BLaER1 (cell line): ENCODE measurements around the gene LMNTD1.

Experiments used
- H3K27ac ChIP-seq: shearing (Covaris generic); formaldehyde crosslinking; 2 replicates; pipeline ENCODE4 v1.8.1; 2022
- H3K27me3 ChIP-seq: shearing (Covaris generic); formaldehyde crosslinking; 2 replicates; pipeline ENCODE4 v1.8.1; 2022
- H3K36me3 ChIP-seq: shearing (Covaris generic); formaldehyde crosslinking; 2 replicates; pipeline ENCODE4 v1.8.1; 2022
- H3K4me1 ChIP-seq: shearing (Covaris generic); formaldehyde crosslinking; 2 replicates; pipeline ENCODE4 v1.8.1; 2022
- H3K4me2 ChIP-seq: shearing (Covaris generic); formaldehyde crosslinking; 2 replicates; pipeline ENCODE4 v1.8.1; 2022
- H3K4me3 ChIP-seq: shearing (Covaris generic); formaldehyde crosslinking; 2 replicates; pipeline ENCODE4 v1.8.1; 2022
- H3K9ac ChIP-seq: shearing (Covaris generic); formaldehyde crosslinking; 2 replicates; pipeline ENCODE4 v1.8.1; 2022
- H3K9me3 ChIP-seq: shearing (Covaris generic); formaldehyde crosslinking; 2 replicates; pipeline ENCODE4 v1.8.1; 2022
- H4K20me1 ChIP-seq: shearing (Covaris generic); formaldehyde crosslinking; 2 replicates; pipeline ENCODE4 v1.8.1; 2022
- Cebpa-rat ChIP-seq: shearing (Covaris generic); IDR thresholded peaks from 2 replicates; pipeline ENCODE4 v1.8.1; 2022

The LMNTD1 gene

GRCh38 chr12:25521625-25522256 is 31.3 kb downstream of the LMNTD1 start:
- Histone ChIP-seq H3K4me2 (no peak overlapping the region), H3K27me3 (no peaks in the 10 kb centered on the region), H3K9ac (no peak overlapping the region), H3K9me3 (no peaks in the 10 kb centered on the region), H3K27ac (no peak overlapping the region), H3K4me1 (no peaks in the 10 kb centered on the region), H3K4me3 (no peak overlapping the region), H3K36me3 (no peaks in the 10 kb centered on the region), H4K20me1 (no peaks in the 10 kb centered on the region)
- no peak for TF ChIP-seq Cebpa-rat

GRCh38 chr12:25518512-25518911 is 34.6 kb downstream of the LMNTD1 start:
- Histone ChIP-seq H3K4me1 (no peaks in the 10 kb centered on the region), H3K27ac (no peak overlapping the region), H3K9me3 (no peaks in the 10 kb centered on the region), H3K9ac (no peak overlapping the region), H3K4me3 (no peak overlapping the region), H4K20me1 (no peaks in the 10 kb centered on the region), H3K36me3 (no peaks in the 10 kb centered on the region), H3K27me3 (no peaks in the 10 kb centered on the region), H3K4me2 (no peak overlapping the region)
- no peak for TF ChIP-seq Cebpa-rat

- no peak for TF ChIP-seq Cebpa-rat
- H3K27ac ChIP-seq = no peak overlapping the region
Measured at GRCh38 chr12:25504744-25505143, 48.3 kb downstream of the LMNTD1 start.

GRCh38 chr12:25503666-25504065 is 49.4 kb downstream of the LMNTD1 start:
- Histone ChIP-seq H3K9ac (no peak overlapping the region), H3K27me3 (no peaks in the 10 kb centered on the region), H3K36me3 (no peaks in the 10 kb centered on the region), H3K4me2 (no peak overlapping the region), H3K9me3 (peaks cover 1% of the 10 kb centered on the region; the same call in 1 of the 2 replicates), H3K4me1 (no peaks in the 10 kb centered on the region), H3K4me3 (no peak overlapping the region), H3K27ac (no peak overlapping the region), H4K20me1 (no peaks in the 10 kb centered on the region)
- no peak for TF ChIP-seq Cebpa-rat

More at GRCh38 chr12:25504744-25505143, 48.3 kb downstream of the LMNTD1 start:
- Histone ChIP-seq H3K9me3 (no peaks in the 10 kb centered on the region), H3K9ac (no peak overlapping the region), H3K4me1 (no peaks in the 10 kb centered on the region), H3K4me3 (no peak overlapping the region), H3K27me3 (no peaks in the 10 kb centered on the region), H3K4me2 (no peak overlapping the region), H3K36me3 (no peaks in the 10 kb centered on the region), H4K20me1 (no peaks in the 10 kb centered on the region)

- no peak for TF ChIP-seq Cebpa-rat
- H3K27me3 ChIP-seq = no peaks in the 10 kb centered on the region
- no peaks in the 10 kb centered on the region for H4K20me1 ChIP-seq
- no peaks in the 10 kb centered on the region for H3K36me3 ChIP-seq
- H3K4me3 ChIP-seq = no peak overlapping the region
- H3K27ac ChIP-seq = no peak overlapping the region
- H3K4me1 ChIP-seq = no peaks in the 10 kb centered on the region
- H3K9ac ChIP-seq = no peak overlapping the region
- peaks cover 9% of the 10 kb centered on the region for H3K9me3 ChIP-seq
- no peak overlapping the region for H3K4me2 ChIP-seq
Measured at GRCh38 chr12:25502596-25502995, 50.5 kb downstream of the LMNTD1 start.

- Histone ChIP-seq H4K20me1 (no peaks in the 10 kb centered on the region), H3K4me3 (no peak overlapping the region), H3K4me2 (no peak overlapping the region), H3K9ac (no peak overlapping the region), H3K27ac (no peak overlapping the region), H3K36me3 (no peaks in the 10 kb centered on the region), H3K27me3 (no peaks in the 10 kb centered on the region), H3K9me3 (peaks cover 14% of the 10 kb centered on the region), H3K4me1 (no peaks in the 10 kb centered on the region)
- TF ChIP-seq Cebpa-rat = no peak
Measured at GRCh38 chr12:25502118-25502517, 51.0 kb downstream of the LMNTD1 start.

- Histone ChIP-seq H3K9ac (no peak overlapping the region), H3K27me3 (no peaks in the 10 kb centered on the region), H3K4me2 (no peak overlapping the region), H3K36me3 (no peaks in the 10 kb centered on the region), H3K9me3 (peaks cover 16% of the 10 kb centered on the region), H4K20me1 (no peaks in the 10 kb centered on the region), H3K27ac (no peak overlapping the region), H3K4me1 (no peaks in the 10 kb centered on the region), H3K4me3 (no peak overlapping the region)
- TF ChIP-seq Cebpa-rat = no peak
Measured at GRCh38 chr12:25501549-25501948, 51.5 kb downstream of the LMNTD1 start.

GRCh38 chr12:25500651-25501050 is 52.4 kb downstream of the LMNTD1 start:
- H4K20me1 ChIP-seq = no peaks in the 10 kb centered on the region
- H3K9me3 ChIP-seq = peaks cover 16% of the 10 kb centered on the region
- no peak overlapping the region for H3K9ac ChIP-seq
- TF ChIP-seq Cebpa-rat = no peak
- no peaks in the 10 kb centered on the region for H3K36me3 ChIP-seq
- H3K4me3 ChIP-seq = no peak overlapping the region
- no peaks in the 10 kb centered on the region for H3K27me3 ChIP-seq
- H3K4me2 ChIP-seq = no peak overlapping the region
- no peak overlapping the region for H3K27ac ChIP-seq
- H3K4me1 ChIP-seq = no peaks in the 10 kb centered on the region

GRCh38 chr12:25497021-25497420 is 56.1 kb downstream of the LMNTD1 start:
- Histone ChIP-seq H3K36me3 (no peaks in the 10 kb centered on the region), H3K9me3 (peaks cover 16% of the 10 kb centered on the region), H3K4me2 (no peak overlapping the region), H3K27me3 (no peaks in the 10 kb centered on the region), H3K9ac (no peak overlapping the region), H3K4me1 (no peaks in the 10 kb centered on the region), H4K20me1 (no peaks in the 10 kb centered on the region), H3K27ac (no peak overlapping the region), H3K4me3 (no peak overlapping the region)
- no peak for TF ChIP-seq Cebpa-rat

- H3K27ac ChIP-seq = no peak overlapping the region
Measured at GRCh38 chr12:25496098-25496587, 56.9 kb downstream of the LMNTD1 start.

More at GRCh38 chr12:25496098-25496587, 56.9 kb downstream of the LMNTD1 start:
- Histone ChIP-seq H3K36me3 (no peaks in the 10 kb centered on the region), H3K9ac (no peak overlapping the region), H4K20me1 (no peaks in the 10 kb centered on the region), H3K9me3 (peaks cover 16% of the 10 kb centered on the region), H3K4me3 (no peak overlapping the region), H3K4me1 (no peaks in the 10 kb centered on the region), H3K4me2 (no peak overlapping the region), H3K27me3 (no peaks in the 10 kb centered on the region)
- no peak for TF ChIP-seq Cebpa-rat
